Suppressor macrophage treated with lipopolysaccharide for 4 hours (primary cell): ENCODE data around the gene CINP.
A peak's percentile ranks its signal among the peaks of the same experiment; 100 is the strongest.
"Not testable (repeated sequence)": the region's sequence is repeated elsewhere in the genome, so short reads cannot be mapped to it uniquely, and the experiment has no call there.

ENCODE experiments used
- DNase-seq: peaks from one replicate; pipeline ENCODE4 v3.0.0-alpha.2; 2020

CINP gene

DNA sequence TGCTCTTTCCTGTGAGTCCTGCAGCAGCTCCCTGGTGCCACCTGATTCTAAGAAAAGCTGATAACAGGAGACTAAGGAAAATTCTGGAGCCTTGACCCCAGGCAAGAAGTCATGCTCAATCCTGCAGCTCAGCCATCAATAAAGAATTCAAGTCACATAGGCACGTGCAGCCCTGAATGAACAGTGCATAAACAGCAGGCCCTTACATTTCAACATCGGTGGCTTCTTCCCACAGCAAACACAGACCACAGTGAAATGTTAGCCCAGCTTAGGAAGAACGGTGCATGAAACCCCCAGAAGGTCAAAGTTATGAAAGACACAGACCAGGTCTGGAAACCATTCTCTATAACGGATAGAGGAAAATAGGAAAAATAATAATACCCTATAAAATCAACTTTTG is 10.5 kb downstream of the CINP start:
- no peak for DNase-seq

DNA sequence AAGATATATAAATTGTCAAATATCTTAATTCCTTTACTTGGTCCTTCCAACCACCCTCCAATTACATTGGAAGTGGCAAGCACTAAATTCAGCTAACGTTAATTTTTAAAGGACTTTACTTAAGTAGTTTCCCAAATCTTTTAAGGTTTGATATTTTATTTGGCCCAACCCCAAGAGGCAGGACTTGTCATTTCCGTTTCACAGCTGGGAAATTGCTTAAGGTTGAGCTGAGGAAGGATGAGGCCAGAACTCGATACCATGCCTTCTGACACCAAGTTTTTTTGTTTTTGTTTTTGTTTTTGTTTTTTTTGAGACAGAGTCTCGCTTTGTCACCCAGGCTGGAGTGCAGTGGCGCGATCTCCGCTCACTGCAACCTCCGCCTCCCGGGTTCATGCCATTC is 11.1 kb downstream of the CINP start:
- peak; percentile 38 for DNase-seq

- DNase-seq = no peak
Observed at GRCh38 chr14:102351023-102351422, 11.7 kb downstream of the CINP start.

GRCh38 chr14:102348376-102348775 is 14.3 kb downstream of the CINP start:
- DNase-seq = no peak

- DNase-seq = no peak
Observed at GRCh38 chr14:102346645-102347044, 16.0 kb downstream of the CINP start.

DNA sequence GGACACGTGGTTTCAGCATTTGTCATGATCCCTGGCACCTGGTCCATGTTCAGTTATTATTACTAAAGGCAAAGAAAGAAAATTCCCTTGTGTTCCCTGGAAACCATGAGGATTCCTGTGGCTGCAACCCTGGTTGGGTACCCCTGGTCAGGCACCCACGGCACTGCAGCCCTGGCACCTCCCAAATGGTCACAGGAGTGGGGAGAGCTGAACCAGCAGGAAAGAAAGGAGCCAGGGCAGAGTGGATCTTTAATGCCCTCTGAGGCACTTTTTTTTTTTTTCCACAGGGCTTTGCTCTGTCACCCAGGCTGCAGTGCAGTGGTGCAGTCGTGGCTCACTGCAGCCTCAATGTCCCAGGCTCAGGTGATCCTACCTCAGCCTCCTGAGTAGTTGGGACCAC is 17.5 kb downstream of the CINP start:
- DNase-seq = no peak

- DNase-seq = no peak
Observed at GRCh38 chr14:102344485-102344884, 18.2 kb downstream of the CINP start.

DNA sequence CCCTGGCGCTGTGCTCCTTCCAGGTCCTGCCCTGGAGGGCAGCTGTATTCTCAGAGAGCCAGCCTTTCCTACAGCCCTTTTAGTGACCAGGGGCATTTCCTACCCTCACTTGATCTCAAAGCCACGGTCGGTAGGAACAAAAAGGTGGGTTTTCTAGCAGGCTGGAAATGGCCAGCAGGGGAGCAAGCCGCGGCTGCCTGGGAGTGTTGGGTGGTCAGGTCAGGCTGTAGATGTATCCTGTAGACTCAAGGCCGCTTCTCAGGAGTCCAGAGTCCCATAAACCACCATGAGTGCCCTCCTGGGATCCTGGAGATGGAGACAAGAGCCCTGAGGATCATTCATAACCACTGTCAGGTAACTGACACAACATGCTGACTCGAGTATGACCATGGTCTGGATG is 18.6 kb downstream of the CINP start:
- no peak for DNase-seq

DNA sequence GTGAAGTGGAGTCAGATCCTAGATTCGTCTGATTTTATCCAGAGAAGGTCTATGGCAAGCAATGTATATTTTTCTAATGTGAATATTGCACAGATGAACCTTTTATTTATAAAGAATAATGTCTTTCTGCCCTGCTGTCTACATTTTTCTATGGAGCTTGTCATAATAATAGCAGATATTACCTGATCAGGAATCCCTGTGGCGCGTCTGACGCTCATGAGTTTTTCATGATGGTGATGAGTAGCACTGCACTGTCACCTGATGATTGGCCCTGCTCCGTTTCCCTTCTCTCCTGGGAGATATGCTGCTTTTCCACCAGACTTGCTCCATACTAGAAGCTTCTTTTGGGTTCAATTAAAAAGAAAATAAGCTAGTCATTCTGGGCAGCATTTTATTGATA is 20.5 kb downstream of the CINP start:
- DNase-seq = no peak

DNA sequence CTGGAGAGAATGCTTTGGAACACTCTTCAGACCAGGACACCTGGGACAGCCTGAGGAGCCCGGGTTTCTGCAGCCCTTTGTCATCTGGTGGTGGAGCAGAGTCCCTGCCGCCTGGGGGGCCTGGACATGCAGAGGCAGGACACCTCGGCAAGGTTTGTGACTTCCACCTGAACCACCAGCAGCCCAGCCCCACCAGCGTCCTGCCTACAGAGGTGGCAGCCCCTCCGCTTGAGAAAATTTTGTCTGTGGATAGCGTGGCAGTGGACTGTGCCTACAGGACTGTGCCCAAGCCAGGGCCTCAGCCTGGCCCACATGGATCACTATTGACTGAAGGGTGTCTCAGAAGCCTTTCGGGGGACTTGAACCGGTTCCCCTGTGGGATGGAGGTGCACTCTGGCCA is 21.1 kb downstream of the CINP start:
- DNase-seq = no peak

DNA sequence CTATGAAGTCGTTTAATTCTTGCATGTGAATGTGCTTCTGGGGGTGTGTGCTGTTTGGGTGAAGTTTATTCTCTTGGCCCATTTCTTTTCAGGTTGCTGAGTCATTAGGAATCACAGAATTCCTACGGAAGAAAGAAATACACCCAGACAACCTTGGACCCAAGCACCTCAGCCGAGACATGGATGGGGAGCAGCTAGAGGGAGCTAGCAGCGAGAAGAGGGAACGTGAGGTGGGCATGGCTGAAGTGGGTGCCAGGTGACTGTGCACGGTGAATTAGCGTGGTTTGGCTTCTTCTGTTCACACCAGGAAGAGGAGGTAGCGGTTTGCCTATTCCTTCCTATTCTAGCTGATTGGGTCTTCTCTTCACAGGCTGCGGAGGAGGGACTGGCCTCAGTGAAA is 24.0 kb downstream of the CINP start:
- no peak for DNase-seq

- no peak for DNase-seq
Observed at GRCh38 chr14:102335163-102335562, 27.5 kb downstream of the CINP start.

- DNase-seq = no peak
Observed at GRCh38 chr14:102333795-102334705, 28.6 kb downstream of the CINP start.

GRCh38 chr14:102333390-102333789 is 29.3 kb downstream of the CINP start:
- no peak for DNase-seq

DNA sequence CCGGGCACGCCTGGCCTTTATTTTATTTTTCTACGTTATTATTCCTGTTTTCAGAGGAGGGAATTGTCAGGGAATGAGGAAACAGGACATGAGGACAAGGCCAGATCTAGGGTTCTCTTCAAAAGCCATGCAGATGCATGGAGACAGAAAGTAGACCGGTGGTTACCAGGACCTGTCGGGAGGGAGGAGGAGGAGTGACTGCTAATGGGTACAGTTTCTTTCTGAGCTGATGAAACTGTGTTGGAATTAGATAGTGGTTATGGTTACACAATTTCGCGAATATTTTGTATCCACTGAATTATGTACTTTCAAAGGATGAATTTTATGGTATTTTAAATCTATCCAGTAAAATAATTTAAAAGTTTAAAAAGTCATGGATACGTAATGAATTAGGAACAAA is 31.9 kb downstream of the CINP start:
- DNase-seq = no peak

- not testable (repeated sequence) for DNase-seq
Observed at GRCh38 chr14:102329381-102329780, 33.3 kb downstream of the CINP start.

DNA sequence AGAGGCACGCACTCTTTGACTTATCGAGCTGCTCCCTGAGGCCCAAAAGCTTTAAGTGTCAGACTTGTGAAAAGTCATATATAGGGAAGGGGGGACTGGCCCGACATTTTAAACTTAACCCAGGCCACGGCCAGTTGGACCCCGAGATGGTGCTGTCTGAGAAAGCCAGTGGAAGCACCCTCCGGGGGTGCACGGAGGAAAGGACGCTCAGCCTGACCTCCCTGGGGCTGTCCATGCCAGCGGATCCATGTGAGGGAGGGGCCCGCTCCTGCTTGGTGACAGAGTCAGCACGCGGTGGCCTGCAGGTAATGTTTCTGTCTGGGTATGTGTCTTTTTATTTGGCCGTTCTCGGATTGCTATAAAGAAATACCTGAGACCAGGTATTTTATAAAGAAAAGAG is 36.1 kb downstream of the CINP start:
- DNase-seq = no peak

- no peak for DNase-seq
Observed at GRCh38 chr14:102325791-102326345, 36.8 kb downstream of the CINP start.

- DNase-seq = peak; percentile 68
Observed at GRCh38 chr14:102323102-102323501, 39.6 kb downstream of the CINP start.

DNA sequence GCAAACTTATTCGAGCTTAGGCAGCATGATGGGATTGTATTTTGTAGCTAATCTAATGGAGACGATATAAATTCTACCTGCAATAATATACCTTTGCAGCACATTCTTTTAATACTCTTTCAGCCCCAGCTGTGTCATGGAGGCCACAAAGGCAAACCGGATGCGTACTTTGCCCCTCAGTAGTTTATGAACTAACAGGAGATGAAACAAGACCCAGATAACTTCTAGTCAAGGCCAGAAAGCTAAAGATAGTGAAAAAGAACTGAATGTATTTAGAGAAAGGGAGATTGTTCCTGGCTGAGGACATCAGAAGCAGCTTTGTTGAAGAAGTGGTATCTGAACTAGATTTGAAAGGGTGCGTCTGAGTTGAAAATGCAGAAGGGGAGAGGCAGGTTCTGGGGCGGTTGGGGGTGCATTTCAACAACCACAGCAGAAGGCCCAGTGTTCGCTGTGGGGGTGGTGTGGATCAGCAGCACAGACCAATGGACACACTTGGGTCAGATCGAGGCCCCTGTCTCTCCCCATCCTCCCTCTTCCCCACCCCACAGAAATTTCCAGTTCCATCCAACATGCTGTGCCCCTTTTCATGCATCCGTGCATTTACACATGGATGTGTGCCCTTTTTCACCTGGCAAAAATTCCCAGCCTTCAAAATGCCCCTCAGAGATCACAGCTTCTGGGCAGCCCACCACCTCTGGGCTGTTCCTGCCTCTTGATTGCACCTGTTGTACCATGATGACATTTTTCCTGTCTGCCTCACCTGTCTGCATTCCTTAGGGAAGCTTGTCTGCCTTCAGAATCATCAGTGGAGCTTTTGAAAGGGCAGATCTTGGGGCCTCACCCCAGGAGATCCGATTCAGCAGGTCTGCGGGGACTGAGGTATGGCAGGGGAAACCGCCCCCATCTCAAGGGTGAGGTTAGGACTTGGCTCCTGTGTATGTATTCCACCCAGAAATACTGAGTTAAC is 41.0 kb downstream of the CINP start:
- no peak for DNase-seq

DNA sequence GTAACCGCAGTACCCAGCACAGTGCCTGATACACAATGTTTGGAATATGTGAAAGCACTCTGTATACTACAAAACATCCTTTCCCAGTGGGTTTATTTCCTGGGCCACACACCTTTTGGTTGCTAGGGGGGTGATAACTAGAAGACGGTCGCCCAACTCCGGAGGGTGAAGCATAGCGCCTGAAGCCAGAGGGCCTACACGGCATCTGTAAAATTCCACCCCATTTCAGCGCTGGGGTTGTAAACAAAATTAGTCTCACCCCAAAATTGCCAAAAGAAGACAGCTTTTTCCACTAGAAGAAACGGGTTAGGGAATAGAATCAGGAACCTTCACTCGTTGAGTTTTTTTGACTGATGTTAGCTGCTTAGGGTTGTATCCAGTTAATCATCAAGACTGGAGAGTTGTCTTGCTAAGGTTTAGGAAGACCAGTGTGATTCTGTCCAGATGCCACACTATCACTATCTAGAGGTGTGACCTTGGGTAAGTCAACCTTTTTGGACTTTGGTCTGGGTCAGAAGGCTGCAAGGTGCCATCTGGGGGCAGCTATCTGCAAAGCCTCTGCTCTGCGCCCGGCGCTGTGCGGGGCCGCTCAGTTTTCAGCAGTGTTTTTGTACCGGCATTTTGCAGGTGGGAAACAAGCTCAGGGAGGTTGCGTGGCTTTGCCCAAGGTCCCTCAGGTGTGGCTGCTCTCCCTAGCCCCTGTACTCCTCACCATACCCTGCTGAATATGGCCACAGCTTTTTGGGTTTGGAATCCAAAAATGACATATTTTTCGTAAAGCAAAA is 41.8 kb downstream of the CINP start:
- DNase-seq = no peak

- peak; percentile 25 for DNase-seq
Observed at GRCh38 chr14:102320033-102320660, 42.5 kb downstream of the CINP start.
